Mesothelial cell of epicardium (in vitro differentiated cells): ENCODE data around the gene ARHGEF25. TPM values are rescaled to one million over a fixed set of nuclear protein-coding genes. Genes with fewer than 3 reads are reported as not detected.

Experiments
- DNase-seq, 2 experiments: peaks; one replicate each; pipeline ENCODE4 v3.0.0; 2021; ENCODE audit warnings: low spot score in 2 of 2; ENCODE audit not compliant: unreplicated experiment in 2 of 2
- H3K27ac Mint-ChIP-seq: 2 replicates; pipeline ENCODE4 v1.8.0; 2021; ENCODE audit warnings: mixed read lengths
- H3K27me3 Mint-ChIP-seq: 2 replicates; pipeline ENCODE4 v1.8.0; 2021; ENCODE audit warnings: low read depth, mixed read lengths
- H3K36me3 Mint-ChIP-seq: 2 replicates; pipeline ENCODE4 v1.8.0; 2021; ENCODE audit warnings: mixed read lengths
- H3K4me1 Mint-ChIP-seq: 2 replicates; pipeline ENCODE4 v1.8.0; 2021; ENCODE audit warnings: mixed read lengths
- H3K4me3 Mint-ChIP-seq: 2 replicates; pipeline ENCODE4 v1.8.0; 2021; ENCODE audit warnings: mild to moderate bottlenecking, moderate library complexity, mixed read lengths
- H3K9me3 Mint-ChIP-seq: 2 replicates; pipeline ENCODE4 v1.8.0; 2021; ENCODE audit warnings: mixed read lengths
- CTCF ChIP-seq: fragments of 200-600 bp; sonication (generic); IDR thresholded peaks from one replicate; pipeline ENCODE4 v1.5.0; 2021; ENCODE audit warnings: antibody characterized with exemption; ENCODE audit not compliant: unreplicated experiment
- total RNA-seq: library from RNA; stranded (reverse); gene quantifications from 3 replicates; pipeline ENCODE4 v1.2.1, GENCODE V29; 2021

ARHGEF25 gene
- total RNA-seq, 1 donor from 2014 or later: 65.0 TPM

GRCh38 chr12:57606821-57607220 lies 4.4 kb upstream of the ARHGEF25 start:
- Mint-ChIP-seq H3K4me3 (no peak overlapping the region), H3K27ac (no peak overlapping the region), H3K27me3 (no peaks in the 10 kb centered on the region), H3K9me3 (no peaks in the 10 kb centered on the region), H3K4me1 (peaks cover 38% of the 10 kb centered on the region), H3K36me3 (peaks cover 18% of the 10 kb centered on the region)
- no peak for DNase-seq
- TF ChIP-seq CTCF: no peak

- no peaks in the 10 kb centered on the region for H3K9me3 Mint-ChIP-seq
- TF ChIP-seq CTCF: no peak
- peaks cover 14% of the 10 kb centered on the region for H3K36me3 Mint-ChIP-seq
- no peak overlapping the region for H3K4me3 Mint-ChIP-seq
- no peak overlapping the region for H3K27ac Mint-ChIP-seq
- DNase-seq: no peak
- H3K27me3 Mint-ChIP-seq: no peaks in the 10 kb centered on the region
- peaks cover 46% of the 10 kb centered on the region for H3K4me1 Mint-ChIP-seq
Observed at GRCh38 chr12:57607958-57608663, 3.1 kb upstream of the ARHGEF25 start.

- peak overlapping the region; percentile 38 for H3K4me3 Mint-ChIP-seq
- no peak for TF ChIP-seq CTCF
- DNase-seq: no peak
- H3K27ac Mint-ChIP-seq: peak overlapping the region; percentile 76
- peaks cover 20% of the 10 kb centered on the region for H3K36me3 Mint-ChIP-seq
- peaks cover 36% of the 10 kb centered on the region for H3K4me1 Mint-ChIP-seq
- H3K9me3 Mint-ChIP-seq: no peaks in the 10 kb centered on the region
- no peaks in the 10 kb centered on the region for H3K27me3 Mint-ChIP-seq
Observed at GRCh38 chr12:57609101-57609780, 2.0 kb upstream of the ARHGEF25 start.

- peak overlapping the region; percentile 22 for H3K27ac Mint-ChIP-seq
- peaks cover 36% of the 10 kb centered on the region for H3K4me1 Mint-ChIP-seq
- H3K36me3 Mint-ChIP-seq: peaks cover 26% of the 10 kb centered on the region
- H3K4me3 Mint-ChIP-seq: peak overlapping the region; percentile 77
- no peaks in the 10 kb centered on the region for H3K9me3 Mint-ChIP-seq
- TF ChIP-seq CTCF: no peak
- no peak for DNase-seq
- no peaks in the 10 kb centered on the region for H3K27me3 Mint-ChIP-seq
Observed at GRCh38 chr12:57609781-57610553, 1.3 kb upstream of the ARHGEF25 start.

- Mint-ChIP-seq H3K9me3 (no peaks in the 10 kb centered on the region), H3K36me3 (peaks cover 33% of the 10 kb centered on the region), H3K27ac (peak overlapping the region; percentile 47), H3K4me1 (peaks cover 30% of the 10 kb centered on the region), H3K4me3 (peak overlapping the region; percentile 77), H3K27me3 (peaks cover 2% of the 10 kb centered on the region)
- TF ChIP-seq CTCF: no peak
- DNase-seq: peak in 1 of 2 experiments; percentile 57
Observed at GRCh38 chr12:57610554-57611107, 604 bp upstream of the ARHGEF25 start.
